Epithelial cell of proximal tubule (primary cell): ENCODE data around the gene RNASE3. TPM values are rescaled to one million over a fixed set of nuclear protein-coding genes. Genes with fewer than 3 reads are reported as not detected.
"Not testable (repeated sequence)": the region's sequence is repeated elsewhere in the genome, so short reads cannot be mapped to it uniquely, and the experiment has no call there.

Source experiments
- DNase-seq: peaks from one replicate; pipeline ENCODE4 v3.0.0-alpha.2; 2011; ENCODE audit warnings: low read depth
- H3K4me3 ChIP-seq: 2 replicates; pipeline ENCODE4 v1.5.1; 2011; ENCODE audit warnings: low read depth, mild to moderate bottlenecking, low read length
- CTCF ChIP-seq: conservative IDR thresholded peaks from 2 replicates; pipeline ENCODE4 v1.5.1; 2012; ENCODE audit warnings: low read depth, mild to moderate bottlenecking, low read length
- total RNA-seq: library from RNA; depleted of rRNA; stranded (reverse); fragments of >200 nt; gene quantifications from 2 replicates; pipeline ENCODE4 v1.2.3, GENCODE V29; 2015

RNASE3 gene
- not detected in 2 replicates for total RNA-seq

GRCh38 chr14:20891126-20891825 is at the start of gene RNASE3:
RNASE3 (plus strand) TSS chr14:20891385; CDS start chr14:20891687, 302 bp downstream.
- not testable (repeated sequence) for DNase-seq, H3K4me3 ChIP-seq

GRCh38 chr14:20846560-20846959 is 44.6 kb upstream of the RNASE3 start:
- no peak for DNase-seq
- no peak for TF ChIP-seq CTCF
- no peak overlapping the region for H3K4me3 ChIP-seq

GRCh38 chr14:20848316-20848954 is 42.8 kb upstream of the RNASE3 start:
- DNase-seq: peak; percentile 32
- TF ChIP-seq CTCF: no peak
- H3K4me3 ChIP-seq: no peak overlapping the region

DNA sequence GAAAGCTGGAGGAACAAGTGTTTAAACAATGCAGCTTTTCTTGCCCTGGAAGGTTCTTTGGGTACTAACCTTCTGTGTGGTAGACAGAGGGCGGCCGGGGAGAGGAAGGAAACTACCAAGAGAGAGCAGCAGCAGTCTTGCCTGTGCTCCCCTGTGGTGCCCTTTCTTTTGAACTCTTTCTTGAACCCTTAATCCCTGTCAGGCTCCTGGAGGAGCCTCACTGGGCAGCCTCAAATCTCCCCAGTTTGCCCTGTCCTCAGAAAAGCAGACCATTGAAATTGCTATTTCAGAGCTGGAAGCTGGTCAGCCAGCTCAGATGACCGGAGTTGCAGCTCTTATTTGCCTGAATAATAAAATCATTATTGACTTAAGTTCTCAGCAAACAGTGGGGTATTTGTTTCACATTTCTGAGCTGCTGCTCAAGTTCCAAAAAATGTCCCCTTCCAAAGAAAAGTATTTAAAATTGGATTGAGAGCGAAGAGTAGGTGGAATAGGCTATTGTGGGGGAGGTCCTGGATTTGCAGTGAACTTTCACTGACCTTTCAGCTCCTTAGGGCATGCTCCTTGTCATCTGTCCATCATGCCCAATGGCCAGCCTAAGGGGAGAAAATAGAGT is 42.1 kb upstream of the RNASE3 start:
- H3K4me3 ChIP-seq: no peak overlapping the region
- no peak for TF ChIP-seq CTCF
- no peak for DNase-seq

GRCh38 chr14:20853042-20853441 is 38.1 kb upstream of the RNASE3 start:
- DNase-seq: no peak
- TF ChIP-seq CTCF: no peak
- H3K4me3 ChIP-seq: no peak overlapping the region

- TF ChIP-seq CTCF: peak; percentile 85
- peak; percentile 48 for DNase-seq
- no peak overlapping the region for H3K4me3 ChIP-seq
These were observed 35.4 kb upstream of the RNASE3 start for GRCh38 chr14:20855652-20856291.

DNA sequence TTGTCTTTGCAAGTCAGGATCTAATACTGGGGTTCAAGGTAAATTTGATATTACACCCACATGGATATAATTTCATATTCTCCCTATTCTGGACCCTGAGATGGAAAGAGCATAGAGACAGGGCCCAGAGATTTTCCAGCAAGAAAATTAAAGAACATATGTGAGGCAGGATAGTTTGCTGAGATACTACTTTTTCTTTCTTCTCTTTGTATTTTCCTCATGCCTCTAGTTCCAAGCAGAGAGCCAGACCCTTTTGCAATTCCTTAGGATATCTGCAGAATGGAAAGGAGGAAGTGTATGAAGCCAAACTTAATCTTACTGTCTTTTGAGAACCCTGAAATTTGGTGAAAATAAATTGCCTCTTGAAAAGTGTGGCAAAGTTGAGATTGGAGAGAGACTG is 34.0 kb upstream of the RNASE3 start:
- no peak for TF ChIP-seq CTCF
- H3K4me3 ChIP-seq: no peak overlapping the region
- DNase-seq: no peak
